IPS-15b (cell line): Measurements from ENCODE around the gene NPEPL1.
"Not testable (repeated sequence)": the region's sequence is repeated elsewhere in the genome, so short reads cannot be mapped to it uniquely, and the experiment has no call there.

Experiments
- H3K27me3 ChIP-seq: one replicate; pipeline ENCODE4 v1.6.1; 2013; ENCODE audit warnings: low read length; ENCODE audit not compliant: control insufficient read depth, insufficient read depth
- H3K36me3 ChIP-seq: one replicate; pipeline ENCODE4 v1.6.1; 2013; ENCODE audit warnings: low read length; ENCODE audit not compliant: control insufficient read depth, insufficient read depth
- H3K4me1 ChIP-seq: one replicate; pipeline ENCODE4 v1.6.1; 2013; ENCODE audit warnings: mild to moderate bottlenecking, low read length; ENCODE audit not compliant: control insufficient read depth, insufficient read depth
- H3K4me3 ChIP-seq: one replicate; pipeline ENCODE4 v1.5.1; 2013; ENCODE audit warnings: low read depth, low read length
- H3K9ac ChIP-seq: one replicate; pipeline ENCODE4 v1.6.1; 2013; ENCODE audit warnings: low read depth, mild to moderate bottlenecking, low read length
- H3K9me3 ChIP-seq: one replicate; pipeline ENCODE4 v1.6.1; 2013; ENCODE audit warnings: mild to moderate bottlenecking, low read length; ENCODE audit not compliant: control insufficient read depth, insufficient read depth

NPEPL1 gene

DNA sequence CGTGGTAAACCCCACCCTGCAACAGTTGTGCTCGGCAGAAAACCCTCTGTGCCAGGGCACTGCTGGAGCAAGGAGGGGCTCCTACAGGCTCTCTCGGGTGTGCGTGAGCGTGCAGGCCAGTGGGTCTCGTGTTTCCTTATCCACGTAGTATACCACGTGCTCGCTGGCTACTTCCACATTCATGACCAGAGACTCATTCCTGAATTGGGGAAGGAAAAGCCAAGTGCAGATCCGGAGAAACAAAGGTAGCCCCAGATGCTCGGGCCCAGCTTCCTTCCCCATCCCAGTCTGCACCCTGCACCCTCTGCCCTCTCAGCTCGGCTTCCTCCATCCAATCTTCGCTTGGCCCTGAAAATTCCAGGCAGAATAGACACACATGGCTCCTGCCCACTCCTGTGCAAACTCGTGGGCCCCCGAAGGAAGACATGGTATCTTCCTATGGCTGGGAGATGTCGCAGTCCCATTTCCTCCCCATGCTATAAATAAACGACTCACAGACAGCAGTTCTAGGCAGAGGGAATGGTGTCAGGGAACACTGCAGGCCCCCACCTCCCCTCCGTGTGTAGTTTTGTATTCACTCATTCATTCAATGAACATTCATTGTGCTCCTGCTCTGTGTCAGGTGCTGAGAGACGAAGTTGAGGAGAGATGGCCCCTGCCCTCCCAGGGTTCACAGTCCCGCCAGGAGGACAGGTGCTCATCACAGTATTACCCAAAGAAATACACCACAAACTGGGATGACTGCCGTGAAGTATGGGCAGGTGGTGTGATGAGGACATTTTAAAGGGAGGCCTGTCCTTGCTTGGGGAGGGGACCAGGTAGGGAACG is 29.6 kb downstream of the NPEPL1 start:
- Histone ChIP-seq H3K36me3 (peaks cover 3% of the 10 kb centered on the region), H3K4me3 (no peak overlapping the region), H3K27me3 (no peaks in the 10 kb centered on the region), H3K9ac (no peak overlapping the region), H3K9me3 (no peaks in the 10 kb centered on the region), H3K4me1 (no peaks in the 10 kb centered on the region)

DNA sequence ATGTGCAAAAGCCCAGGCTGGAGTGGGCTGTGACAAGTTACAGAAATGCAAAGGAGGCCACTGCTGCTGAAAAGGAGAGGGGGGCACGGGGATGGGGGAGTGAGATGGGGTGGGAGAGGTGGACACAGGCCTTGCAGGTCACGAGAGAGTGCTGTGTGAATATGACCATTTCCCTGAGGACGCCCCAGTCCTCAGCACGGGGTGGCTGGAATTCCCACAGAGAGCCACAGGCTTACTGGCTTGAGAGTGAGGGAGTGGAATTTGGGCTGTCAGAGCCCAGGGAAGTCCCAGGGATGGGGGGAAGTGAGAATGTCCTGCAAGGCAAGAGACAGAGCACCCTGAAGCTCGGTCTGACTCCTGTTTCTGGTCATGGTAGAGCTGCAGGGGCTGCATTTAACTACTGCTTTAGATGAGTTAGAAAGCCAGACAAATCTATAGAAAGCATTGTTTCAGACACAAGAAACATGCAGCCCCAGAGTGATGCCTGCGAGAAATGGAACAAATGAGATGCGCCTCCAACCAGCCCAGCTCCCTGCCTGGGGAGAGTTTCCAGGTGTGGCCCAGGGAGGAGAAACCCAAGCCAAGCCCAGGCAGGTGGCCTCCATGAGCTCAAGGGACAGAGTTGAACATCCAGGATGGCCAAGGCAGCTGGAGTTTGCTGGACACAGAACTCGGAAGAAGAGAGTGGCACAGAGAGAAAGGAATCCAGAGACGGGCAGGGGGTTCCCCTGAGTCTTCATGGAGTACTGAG is 30.5 kb downstream of the NPEPL1 start:
- H3K36me3 ChIP-seq, result no peaks in the 10 kb centered on the region
- H3K9ac ChIP-seq, result no peak overlapping the region
- no peaks in the 10 kb centered on the region for H3K27me3 ChIP-seq
- H3K4me1 ChIP-seq, result no peaks in the 10 kb centered on the region
- H3K9me3 ChIP-seq, result no peaks in the 10 kb centered on the region
- no peak overlapping the region for H3K4me3 ChIP-seq

DNA sequence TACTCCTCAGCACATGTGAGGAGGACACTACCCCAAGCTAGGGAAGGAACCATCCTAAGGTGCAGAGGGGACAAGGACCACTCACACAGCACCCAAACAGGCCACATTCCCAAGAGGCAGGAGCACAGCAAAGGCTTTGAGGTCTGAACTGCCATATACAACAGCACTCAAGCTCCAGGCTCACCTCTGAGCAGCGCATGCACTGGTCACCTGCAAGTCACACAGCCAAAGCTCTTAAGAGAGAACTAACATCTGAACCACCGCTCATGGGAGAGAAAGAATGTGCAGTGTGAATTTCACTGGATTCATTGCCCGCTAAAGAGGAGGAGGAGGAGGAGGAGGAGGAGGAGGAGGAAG is 31.0 kb downstream of the NPEPL1 start:
- H3K9ac ChIP-seq, result no peak overlapping the region
- H3K9me3 ChIP-seq, result no peaks in the 10 kb centered on the region
- H3K27me3 ChIP-seq, result no peaks in the 10 kb centered on the region
- no peak overlapping the region for H3K4me3 ChIP-seq
- H3K36me3 ChIP-seq, result no peaks in the 10 kb centered on the region
- H3K4me1 ChIP-seq, result no peaks in the 10 kb centered on the region

DNA sequence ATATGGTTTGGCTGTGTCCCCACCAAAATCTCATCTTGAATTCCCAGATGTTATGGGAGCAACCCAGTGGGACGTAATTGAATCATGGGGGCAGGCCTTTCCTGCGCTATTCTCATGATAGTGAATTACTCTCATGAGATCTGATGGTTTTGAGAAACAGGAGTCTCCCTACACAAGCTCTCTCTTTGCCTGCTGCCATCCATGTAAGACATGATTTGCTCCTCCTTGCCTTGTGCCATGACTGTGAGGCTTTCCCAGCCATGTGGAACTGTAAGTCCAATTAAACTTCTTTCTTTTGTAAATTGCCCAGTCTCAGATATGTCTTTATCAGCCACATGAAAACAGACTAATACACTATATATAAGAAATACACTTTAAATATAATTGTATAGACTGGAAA is 33.6 kb downstream of the NPEPL1 start:
- H3K36me3 ChIP-seq, H3K27me3 ChIP-seq, H3K9me3 ChIP-seq, H3K4me1 ChIP-seq, H3K4me3 ChIP-seq, H3K9ac ChIP-seq: not testable (repeated sequence)

DNA sequence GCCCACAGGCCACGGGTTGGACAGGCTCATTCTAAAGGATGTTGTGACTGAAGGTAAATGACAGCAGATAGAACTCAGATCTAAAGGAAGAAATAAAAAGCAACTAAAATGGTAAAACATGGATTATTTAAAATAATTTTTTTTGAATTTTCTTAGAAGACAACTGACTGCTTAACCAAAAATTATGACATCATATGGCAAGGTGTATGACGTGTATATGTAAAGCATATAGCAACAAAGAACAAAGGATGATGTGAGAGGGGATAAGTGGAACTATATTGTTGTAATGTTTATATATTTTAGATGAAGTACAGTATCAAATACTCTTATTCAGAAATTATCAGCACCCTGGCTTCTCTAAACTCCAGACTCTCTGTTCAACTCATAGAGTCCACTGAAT is 38.6 kb downstream of the NPEPL1 start:
- H3K27me3 ChIP-seq, result no peaks in the 10 kb centered on the region

DNA sequence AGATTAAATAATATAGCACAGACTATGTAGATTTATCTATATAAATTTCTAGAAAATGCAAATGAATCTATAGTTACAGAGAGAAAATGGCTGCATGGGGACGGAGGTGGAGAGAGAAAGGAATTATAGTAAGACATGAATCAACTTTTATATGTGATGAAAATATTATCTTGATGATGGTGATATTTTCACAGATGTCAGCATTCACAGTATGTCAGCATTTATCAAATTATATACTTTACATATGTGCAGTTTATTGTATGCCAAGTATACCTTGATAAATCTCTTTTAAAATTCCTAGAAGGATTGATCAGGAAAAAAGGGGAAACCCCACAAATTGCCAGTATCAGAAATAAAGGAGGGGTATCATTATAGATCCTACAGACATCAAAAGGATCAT is 44.6 kb downstream of the NPEPL1 start:
- Histone ChIP-seq H3K4me1 (no peaks in the 10 kb centered on the region), H3K9me3 (no peaks in the 10 kb centered on the region), H3K36me3 (no peaks in the 10 kb centered on the region), H3K9ac (no peak overlapping the region), H3K27me3 (no peaks in the 10 kb centered on the region), H3K4me3 (no peak overlapping the region)

More for the DNA sequence above, 38.6 kb downstream of the NPEPL1 start:
- Histone ChIP-seq H3K9ac (no peak overlapping the region), H3K4me3 (no peak overlapping the region), H3K9me3 (no peaks in the 10 kb centered on the region), H3K36me3 (no peaks in the 10 kb centered on the region), H3K4me1 (no peaks in the 10 kb centered on the region)

DNA sequence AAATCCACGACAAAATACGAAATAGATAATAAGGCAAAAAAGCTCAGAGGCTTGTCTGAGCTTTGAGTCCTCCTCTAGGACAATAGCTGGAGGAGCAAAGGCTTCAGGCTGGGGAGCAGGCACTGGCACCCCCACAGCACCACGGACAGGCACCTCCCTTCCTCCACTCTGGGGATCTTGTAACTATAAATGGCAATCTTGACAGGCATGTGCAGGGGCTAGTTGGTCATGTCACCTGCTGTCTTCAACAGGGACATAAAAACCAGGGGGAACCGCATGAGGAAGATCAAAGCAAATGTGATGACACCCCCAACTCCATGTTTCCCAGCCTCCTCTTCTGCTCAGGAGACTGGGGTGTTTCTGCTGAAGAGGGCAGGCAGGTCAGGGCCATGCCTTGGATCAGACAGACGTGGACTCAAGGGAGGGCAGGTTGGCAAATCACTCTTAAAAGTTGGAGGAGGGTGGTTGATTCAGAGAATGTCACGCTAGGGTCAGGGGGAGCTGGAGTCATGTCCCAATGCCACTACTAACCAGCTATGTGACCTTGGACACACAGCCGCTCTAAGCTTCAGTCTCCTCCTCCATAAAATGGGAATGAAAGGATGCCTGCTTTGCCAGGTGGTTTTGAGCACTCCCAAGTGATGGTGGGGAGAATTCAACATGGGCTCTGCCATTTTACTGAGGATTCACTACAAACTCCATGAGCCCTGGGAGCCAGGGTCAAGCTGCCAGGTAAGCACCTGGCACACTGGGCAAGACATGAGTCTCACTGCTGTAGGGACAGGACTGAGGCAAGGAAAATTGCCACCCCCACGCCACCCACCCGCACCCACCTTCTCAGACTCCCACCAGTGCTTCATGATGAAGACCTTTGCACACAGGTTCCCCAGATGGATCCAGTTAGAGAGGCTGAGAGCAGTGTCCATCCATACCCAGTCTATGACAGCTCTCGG is 48.0 kb downstream of the NPEPL1 start:
- no peaks in the 10 kb centered on the region for H3K27me3 ChIP-seq
- H3K9ac ChIP-seq, result no peak overlapping the region
- H3K36me3 ChIP-seq, result no peaks in the 10 kb centered on the region
- no peaks in the 10 kb centered on the region for H3K4me1 ChIP-seq
- no peaks in the 10 kb centered on the region for H3K9me3 ChIP-seq
- H3K4me3 ChIP-seq, result no peak overlapping the region

DNA sequence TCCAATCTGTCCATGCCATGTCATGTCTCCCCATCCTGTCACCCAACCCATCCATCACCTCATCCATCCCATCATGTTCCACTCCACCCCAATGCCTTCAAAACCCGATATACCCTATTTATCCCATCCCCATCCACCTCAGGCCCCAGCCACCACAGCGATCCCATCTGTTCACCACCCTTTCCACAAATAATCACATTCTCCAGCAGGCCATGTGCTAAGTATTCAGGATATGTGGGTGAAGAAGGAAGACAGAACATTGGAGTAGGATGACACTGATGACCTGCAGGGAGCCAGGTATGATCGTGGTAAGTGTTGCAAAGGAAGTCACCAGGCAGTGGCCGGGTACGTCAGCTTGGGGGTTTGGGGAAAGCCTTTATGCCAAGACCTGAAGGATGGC is 48.8 kb downstream of the NPEPL1 start:
- H3K27me3 ChIP-seq, result peaks cover 2% of the 10 kb centered on the region
- H3K9ac ChIP-seq, result no peak overlapping the region

DNA sequence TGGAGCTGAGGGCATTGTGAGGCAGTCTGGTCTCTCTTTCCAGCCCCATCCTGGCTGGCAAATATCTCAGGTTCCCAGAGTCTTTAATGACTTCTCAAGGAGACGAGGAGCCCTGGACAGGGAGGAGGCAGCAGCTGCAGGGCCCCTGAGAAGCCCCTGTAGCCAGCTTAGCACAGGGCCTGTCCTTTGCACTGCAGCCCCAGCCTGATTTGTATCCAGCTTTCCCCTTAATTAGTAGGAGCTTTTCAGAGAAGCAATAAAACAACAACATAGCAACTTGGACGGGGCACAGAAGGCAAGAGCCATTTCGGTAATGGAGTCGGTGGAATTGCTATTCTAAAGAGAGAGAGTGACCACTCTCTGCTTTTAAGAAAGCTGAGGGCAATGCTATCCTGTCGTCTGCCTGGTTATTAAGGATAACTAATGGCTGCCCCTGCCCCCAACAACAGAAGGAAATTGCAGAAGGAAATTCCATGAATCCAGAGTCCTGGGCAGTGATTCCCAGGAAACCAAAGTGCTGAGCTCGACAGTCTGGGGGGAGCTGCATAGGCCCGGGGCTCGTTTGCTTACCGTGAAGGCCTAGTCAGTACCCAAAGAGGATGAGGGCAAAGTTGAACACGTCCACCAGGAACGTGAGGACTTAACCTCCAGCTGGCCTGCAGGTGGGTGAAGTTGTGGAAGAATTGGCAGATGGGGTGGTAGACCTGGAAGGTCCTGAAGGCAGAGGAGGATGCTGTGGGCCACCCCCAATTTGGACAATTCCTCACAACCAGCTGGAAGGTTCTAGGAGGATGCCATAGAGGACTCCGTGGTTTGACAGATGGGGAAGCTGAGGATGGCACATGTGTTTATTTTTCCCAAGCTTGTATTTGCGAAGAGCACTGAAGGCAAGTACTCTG is 50.3 kb downstream of the NPEPL1 start:
- Histone ChIP-seq H3K27me3 (peaks cover 5% of the 10 kb centered on the region), H3K4me1 (no peaks in the 10 kb centered on the region), H3K4me3 (no peak overlapping the region), H3K36me3 (no peaks in the 10 kb centered on the region), H3K9ac (no peak overlapping the region), H3K9me3 (no peaks in the 10 kb centered on the region)

More for the DNA sequence above, 48.8 kb downstream of the NPEPL1 start:
- Histone ChIP-seq H3K36me3 (no peaks in the 10 kb centered on the region), H3K9me3 (no peaks in the 10 kb centered on the region), H3K4me1 (no peaks in the 10 kb centered on the region), H3K4me3 (no peak overlapping the region)

DNA sequence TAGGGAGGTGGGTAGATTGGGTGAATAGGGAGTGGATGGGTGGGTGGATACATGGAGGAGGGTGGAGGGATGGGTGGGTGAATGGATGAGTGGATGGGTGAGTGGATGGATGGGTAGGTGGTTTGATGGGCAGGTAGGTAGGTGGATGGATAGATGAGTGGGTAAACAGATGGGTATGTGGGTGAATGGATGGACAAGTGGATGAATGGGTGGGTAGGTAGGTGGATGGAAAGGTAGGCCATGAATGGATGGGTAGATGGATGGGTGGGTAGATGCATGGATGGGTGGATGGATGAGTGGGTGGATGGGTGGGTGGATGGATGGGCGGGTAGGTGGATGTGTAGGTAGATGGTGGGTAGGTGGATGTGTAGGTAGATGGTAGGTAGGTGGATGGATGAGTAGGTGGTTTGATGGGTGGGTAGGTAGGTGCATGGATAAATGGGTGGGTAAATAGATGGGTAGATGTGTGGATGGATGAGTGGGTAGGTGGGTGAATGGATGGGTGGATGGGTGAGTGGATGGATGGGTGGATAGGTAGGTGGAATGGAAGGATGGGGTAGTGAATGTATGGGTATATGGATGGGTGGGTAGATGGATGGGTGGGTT is 51.4 kb downstream of the NPEPL1 start:
- Histone ChIP-seq H3K27me3 (peaks cover 7% of the 10 kb centered on the region), H3K9me3 (no peaks in the 10 kb centered on the region), H3K9ac (no peak overlapping the region), H3K4me1 (no peaks in the 10 kb centered on the region), H3K4me3 (no peak overlapping the region), H3K36me3 (no peaks in the 10 kb centered on the region)
